ENCODE results near the gene CCDC97. TPM values are rescaled to one million over a fixed set of nuclear protein-coding genes. Genes with fewer than 3 reads are reported as not detected.

Gene CCDC97
- total RNA-seq, 1 experiment from 2014 or later = 31.4 TPM

- TF ChIP-seq IRF2 (CRISPR knock-in tag; IDR thresholded peaks at IDR 0.05; ENCODE audit: borderline replicate concordance, low read depth) (no peak), KAT7 (CRISPR knock-in tag; IDR thresholded peaks at IDR 0.05; ENCODE audit: borderline replicate concordance) (no peak), CDX4 (CRISPR knock-in tag; IDR thresholded peaks at IDR 0.05; ENCODE audit: borderline replicate concordance) (no peak), ZMAT4 (CRISPR knock-in tag; IDR thresholded peaks at IDR 0.05) (no peak), ZNF423 (CRISPR knock-in tag; IDR thresholded peaks at IDR 0.05) (no peak), ELF4 (CRISPR knock-in tag; IDR thresholded peaks at IDR 0.05; ENCODE audit: low read depth) (no peak), NFATC4 (CRISPR knock-in tag; IDR thresholded peaks at IDR 0.05) (no peak), ATF3 (CRISPR knock-in tag; conservative IDR thresholded peaks at IDR 0.05) (no peak), ATF1 (CRISPR knock-in tag; IDR thresholded peaks at IDR 0.05) (no peak), FOXP4 (CRISPR knock-in tag; IDR thresholded peaks at IDR 0.05) (no peak), SMAD3 (CRISPR knock-in tag; IDR thresholded peaks at IDR 0.05; ENCODE audit: borderline replicate concordance) (no peak), ETV6 (CRISPR knock-in tag; IDR thresholded peaks at IDR 0.05) (no peak), GABPB1 (CRISPR knock-in tag; IDR thresholded peaks at IDR 0.05) (no peak)
- TF ChIP-seq, protein P1, sequence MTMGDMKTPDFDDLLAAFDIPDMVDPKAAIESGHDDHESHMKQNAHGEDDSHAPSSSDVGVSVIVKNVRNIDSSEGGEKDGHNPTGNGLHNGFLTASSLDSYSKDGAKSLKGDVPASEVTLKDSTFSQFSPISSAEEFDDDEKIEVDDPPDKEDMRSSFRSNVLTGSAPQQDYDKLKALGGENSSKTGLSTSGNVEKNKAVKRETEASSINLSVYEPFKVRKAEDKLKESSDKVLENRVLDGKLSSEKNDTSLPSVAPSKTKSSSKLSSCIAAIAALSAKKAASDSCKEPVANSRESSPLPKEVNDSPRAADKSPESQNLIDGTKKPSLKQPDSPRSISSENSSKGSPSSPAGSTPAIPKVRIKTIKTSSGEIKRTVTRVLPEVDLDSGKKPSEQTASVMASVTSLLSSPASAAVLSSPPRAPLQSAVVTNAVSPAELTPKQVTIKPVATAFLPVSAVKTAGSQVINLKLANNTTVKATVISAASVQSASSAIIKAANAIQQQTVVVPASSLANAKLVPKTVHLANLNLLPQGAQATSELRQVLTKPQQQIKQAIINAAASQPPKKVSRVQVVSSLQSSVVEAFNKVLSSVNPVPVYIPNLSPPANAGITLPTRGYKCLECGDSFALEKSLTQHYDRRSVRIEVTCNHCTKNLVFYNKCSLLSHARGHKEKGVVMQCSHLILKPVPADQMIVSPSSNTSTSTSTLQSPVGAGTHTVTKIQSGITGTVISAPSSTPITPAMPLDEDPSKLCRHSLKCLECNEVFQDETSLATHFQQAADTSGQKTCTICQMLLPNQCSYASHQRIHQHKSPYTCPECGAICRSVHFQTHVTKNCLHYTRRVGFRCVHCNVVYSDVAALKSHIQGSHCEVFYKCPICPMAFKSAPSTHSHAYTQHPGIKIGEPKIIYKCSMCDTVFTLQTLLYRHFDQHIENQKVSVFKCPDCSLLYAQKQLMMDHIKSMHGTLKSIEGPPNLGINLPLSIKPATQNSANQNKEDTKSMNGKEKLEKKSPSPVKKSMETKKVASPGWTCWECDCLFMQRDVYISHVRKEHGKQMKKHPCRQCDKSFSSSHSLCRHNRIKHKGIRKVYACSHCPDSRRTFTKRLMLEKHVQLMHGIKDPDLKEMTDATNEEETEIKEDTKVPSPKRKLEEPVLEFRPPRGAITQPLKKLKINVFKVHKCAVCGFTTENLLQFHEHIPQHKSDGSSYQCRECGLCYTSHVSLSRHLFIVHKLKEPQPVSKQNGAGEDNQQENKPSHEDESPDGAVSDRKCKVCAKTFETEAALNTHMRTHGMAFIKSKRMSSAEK (CRISPR knock-in tag; IDR thresholded peaks at IDR 0.05; ENCODE audit: borderline replicate concordance) = no peak
- TF ChIP-seq, protein P2, sequence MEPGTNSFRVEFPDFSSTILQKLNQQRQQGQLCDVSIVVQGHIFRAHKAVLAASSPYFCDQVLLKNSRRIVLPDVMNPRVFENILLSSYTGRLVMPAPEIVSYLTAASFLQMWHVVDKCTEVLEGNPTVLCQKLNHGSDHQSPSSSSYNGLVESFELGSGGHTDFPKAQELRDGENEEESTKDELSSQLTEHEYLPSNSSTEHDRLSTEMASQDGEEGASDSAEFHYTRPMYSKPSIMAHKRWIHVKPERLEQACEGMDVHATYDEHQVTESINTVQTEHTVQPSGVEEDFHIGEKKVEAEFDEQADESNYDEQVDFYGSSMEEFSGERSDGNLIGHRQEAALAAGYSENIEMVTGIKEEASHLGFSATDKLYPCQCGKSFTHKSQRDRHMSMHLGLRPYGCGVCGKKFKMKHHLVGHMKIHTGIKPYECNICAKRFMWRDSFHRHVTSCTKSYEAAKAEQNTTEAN (CRISPR knock-in tag; IDR thresholded peaks at IDR 0.05) = no peak
- TF ChIP-seq, protein P3, sequence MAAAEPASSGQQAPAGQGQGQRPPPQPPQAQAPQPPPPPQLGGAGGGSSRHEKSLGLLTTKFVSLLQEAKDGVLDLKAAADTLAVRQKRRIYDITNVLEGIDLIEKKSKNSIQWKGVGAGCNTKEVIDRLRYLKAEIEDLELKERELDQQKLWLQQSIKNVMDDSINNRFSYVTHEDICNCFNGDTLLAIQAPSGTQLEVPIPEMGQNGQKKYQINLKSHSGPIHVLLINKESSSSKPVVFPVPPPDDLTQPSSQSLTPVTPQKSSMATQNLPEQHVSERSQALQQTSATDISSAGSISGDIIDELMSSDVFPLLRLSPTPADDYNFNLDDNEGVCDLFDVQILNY (CRISPR knock-in tag; IDR thresholded peaks at IDR 0.05) = no peak
- Mint-ChIP-seq H3K4me3 (no peak overlapping the region), H3K9me3 (no peaks in the 10 kb centered on the region), H3K27me3 (ENCODE audit: low read depth) (no peaks in the 10 kb centered on the region), H3K36me3 (peaks cover 96% of the 10 kb centered on the region), H3K4me1 (no peaks in the 10 kb centered on the region), H3K27ac (no peak overlapping the region)
- ChIA-PET POLR2A (no interaction called here), CTCF (no interaction called here)
- DNase-seq (ENCODE audit: low spot score) (no peak), ATAC-seq (no peak)
Observed at GRCh38 chr19:41296433-41296871, 13.5 kb upstream of the CCDC97 start.
